HepG2 (cell line): ENCODE measurements around the gene TTC5. TPM values are rescaled to one million over a fixed set of nuclear protein-coding genes. Genes with fewer than 3 reads are reported as not detected.

ENCODE experiments used
- polyA plus RNA-seq, 8 experiments: library from polyadenylated mRNA; depleted of rRNA in 3 of 8; stranded (reverse) in 7 of 8; unstranded in 1 of 8; fragments of >200 nt; fragmentation: Illumina TruSeq in 4 of 8; extraction: Trizol in 4 of 8; gene quantifications; 2 replicates each; pipeline versions ENCODE4 v1.2.1 to v1.2.3, GENCODE V29; 2011 to 2016; ENCODE audit warnings: low read depth in 4 of 8, missing spikeins in 1 of 8, mixed read lengths in 1 of 8; ENCODE audit not compliant: insufficient read depth in 1 of 8
- small RNA-seq, 3 experiments: library from RNA; depleted of rRNA; stranded (forward); fragments of <200 nt; gene quantifications; one replicate each; pipeline ENCODE3, GENCODE V24; 2012; ENCODE audit warnings: low read depth in 2 of 3, low replicate concordance in 1 of 3; ENCODE audit not compliant: insufficient read length in 3 of 3, insufficient read depth in 2 of 3
- total RNA-seq, 5 experiments: library from RNA; depleted of rRNA; stranded (reverse); fragments of >200 nt; fragmentation: Illumina TruSeq; extraction: Trizol; gene quantifications; 2 replicates each; pipeline ENCODE4 v1.2.3, GENCODE V29; 2016; ENCODE audit warnings: low read depth in 1 of 5

TTC5 gene
- total and polyA plus RNA-seq, 2 of the 13 experiments (the other 11 are each of a cell fraction or from before 2014, with no cell fraction given), result 8.7 to 28.5 TPM

Small RNA genes lying within 50 kb of the gene (small RNA-seq; reads per million reads assigned to genes)
- gene SNORA79B, result 0.98 to 34.8 (median 2.0) reads per million in 3 experiments
- 484 to 3,975 (median 1,134) reads per million in 3 experiments for gene SNORD126

Other genes starting within 250 kb of the TTC5 start
- not detected in 2 replicates for gene OR4L1, start 245.9 kb downstream of the TTC5 start, total RNA-seq (2016; rRNA removed; fragmentation: Illumina TruSeq; extraction: Trizol)
- not detected in 2 replicates for gene OR4L1, start 245.9 kb downstream of the TTC5 start, polyA plus RNA-seq (2011; rRNA removed)
- not detected in 2 replicates for gene OR4K17, start 195.2 kb downstream of the TTC5 start, total RNA-seq (2016; rRNA removed; fragmentation: Illumina TruSeq; extraction: Trizol)
- gene OR4K17, start 195.2 kb downstream of the TTC5 start, polyA plus RNA-seq (2011; rRNA removed), result not detected in 2 replicates
- not detected in 2 replicates for gene OR4N5, start 167.1 kb downstream of the TTC5 start, total RNA-seq (2016; rRNA removed; fragmentation: Illumina TruSeq; extraction: Trizol)
- gene OR4N5, start 167.1 kb downstream of the TTC5 start, polyA plus RNA-seq (2011; rRNA removed), result not detected in 2 replicates
- not detected in 2 replicates for gene OR11G2, start 115.1 kb downstream of the TTC5 start, total RNA-seq (2016; rRNA removed; fragmentation: Illumina TruSeq; extraction: Trizol)
- not detected in 2 replicates for gene OR11G2, start 115.1 kb downstream of the TTC5 start, polyA plus RNA-seq (2011; rRNA removed)
- not detected in 2 replicates for gene OR11H6, start 82.2 kb downstream of the TTC5 start, total RNA-seq (2016; rRNA removed; fragmentation: Illumina TruSeq; extraction: Trizol)
- gene OR11H6, start 82.2 kb downstream of the TTC5 start, polyA plus RNA-seq (2011; rRNA removed), result not detected in 2 replicates
- gene OR11H7, start 77.0 kb downstream of the TTC5 start, total RNA-seq (2016; rRNA removed; fragmentation: Illumina TruSeq; extraction: Trizol), result not detected in 2 replicates
- not detected in 2 replicates for gene OR11H7, start 77.0 kb downstream of the TTC5 start, polyA plus RNA-seq (2011; rRNA removed)
- gene OR11H4, start 66.7 kb downstream of the TTC5 start, total RNA-seq (2016; rRNA removed; fragmentation: Illumina TruSeq; extraction: Trizol), result not detected in 2 replicates
- not detected in 2 replicates for gene OR11H4, start 66.7 kb downstream of the TTC5 start, polyA plus RNA-seq (2011; rRNA removed)
- gene CCNB1IP1, start 27.3 kb upstream of the TTC5 start, total RNA-seq (2016; rRNA removed; fragmentation: Illumina TruSeq; extraction: Trizol), result 98.3 and 110 TPM in 2 replicates
- 101 and 125 TPM in 2 replicates for gene CCNB1IP1, start 27.3 kb upstream of the TTC5 start, polyA plus RNA-seq (2011; rRNA removed)
- 37.3 and 39.1 TPM in 2 replicates for gene PARP2, start 37.7 kb upstream of the TTC5 start, total RNA-seq (2016; rRNA removed; fragmentation: Illumina TruSeq; extraction: Trizol)
- 31.3 and 38.4 TPM in 2 replicates for gene PARP2, start 37.7 kb upstream of the TTC5 start, polyA plus RNA-seq (2011; rRNA removed)
- 9.5 and 12.8 TPM in 2 replicates for gene TEP1, start 107.5 kb upstream of the TTC5 start, total RNA-seq (2016; rRNA removed; fragmentation: Illumina TruSeq; extraction: Trizol)
- 11.0 and 16.9 TPM in 2 replicates for gene TEP1, start 107.5 kb upstream of the TTC5 start, polyA plus RNA-seq (2011; rRNA removed)
- not detected in 2 replicates for gene KLHL33, start 130.2 kb upstream of the TTC5 start, total RNA-seq (2016; rRNA removed; fragmentation: Illumina TruSeq; extraction: Trizol)
- 0.05 TPM in 1 of 2 replicates, not detected in the other for gene KLHL33, start 130.2 kb upstream of the TTC5 start, polyA plus RNA-seq (2011; rRNA removed)
- gene OSGEP, start 148.9 kb upstream of the TTC5 start, total RNA-seq (2016; rRNA removed; fragmentation: Illumina TruSeq; extraction: Trizol), result 32.4 and 39.7 TPM in 2 replicates
- gene OSGEP, start 148.9 kb upstream of the TTC5 start, polyA plus RNA-seq (2011; rRNA removed), result 40.0 and 41.1 TPM in 2 replicates
- gene APEX1, start 149.3 kb upstream of the TTC5 start, total RNA-seq (2016; rRNA removed; fragmentation: Illumina TruSeq; extraction: Trizol), result 171 and 261 TPM in 2 replicates
- gene APEX1, start 149.3 kb upstream of the TTC5 start, polyA plus RNA-seq (2011; rRNA removed), result 336 and 405 TPM in 2 replicates
- 31.9 and 33.4 TPM in 2 replicates for gene PIP4P1, start 155.5 kb upstream of the TTC5 start, total RNA-seq (2016; rRNA removed; fragmentation: Illumina TruSeq; extraction: Trizol)
- 47.0 and 54.5 TPM in 2 replicates for gene PIP4P1, start 155.5 kb upstream of the TTC5 start, polyA plus RNA-seq (2011; rRNA removed)
- 74.8 and 117 TPM in 2 replicates for gene PNP, start 163.5 kb upstream of the TTC5 start, total RNA-seq (2016; rRNA removed; fragmentation: Illumina TruSeq; extraction: Trizol)
- 40.2 and 45.4 TPM in 2 replicates for gene PNP, start 163.5 kb upstream of the TTC5 start, polyA plus RNA-seq (2011; rRNA removed)
- not detected in 2 replicates for gene RNASE10, start 199.6 kb upstream of the TTC5 start, total RNA-seq (2016; rRNA removed; fragmentation: Illumina TruSeq; extraction: Trizol)
- gene RNASE10, start 199.6 kb upstream of the TTC5 start, polyA plus RNA-seq (2011; rRNA removed), result not detected in 2 replicates